ENCODE measurements around the gene COL9A3. TPM values are rescaled to one million over a fixed set of nuclear protein-coding genes. Genes with fewer than 3 reads are reported as not detected.

Gene COL9A3
- total RNA-seq, 1 experiment from 2014 or later, result 41.2 TPM

GRCh38 chr20:62791301-62792181, 25.3 kb upstream of the COL9A3 start:
- H3K9me2 ChIP-seq (replicated peaks; ENCODE audit: insufficient read depth, low read length), result no peaks in the 10 kb centered on the region
- H3K9me3 ChIP-seq (ENCODE audit: low read length), result no peaks in the 10 kb centered on the region
- no peaks in the 10 kb centered on the region for H3K79me2 ChIP-seq (ENCODE audit: low read length)
- H4K20me1 ChIP-seq (ENCODE audit: insufficient read depth, low read depth, low read length), result no peaks in the 10 kb centered on the region
- H3K9ac ChIP-seq (ENCODE audit: low read length), result no peak overlapping the region; the same call in 1 of the 2 replicates
- H3K27ac ChIP-seq (ENCODE audit: low read length), result no peak overlapping the region
- H3K4me3 ChIP-seq (ENCODE audit: low read length), result no peak overlapping the region
- peaks cover 28% of the 10 kb centered on the region for H3K4me1 ChIP-seq (ENCODE audit: low read length)
- no peaks in the 10 kb centered on the region for H3K27me3 ChIP-seq (ENCODE audit: low read length)
- peak; percentile 93 for DNase-seq
- no peak overlapping the region for H2AFZ ChIP-seq (ENCODE audit: low read length)
- no peaks in the 10 kb centered on the region for H3K36me3 ChIP-seq (ENCODE audit: insufficient read depth, low read length)
- no peak overlapping the region for H3K4me2 ChIP-seq (ENCODE audit: low read depth, low read length, poor library complexity, severe bottlenecking)

DNA sequence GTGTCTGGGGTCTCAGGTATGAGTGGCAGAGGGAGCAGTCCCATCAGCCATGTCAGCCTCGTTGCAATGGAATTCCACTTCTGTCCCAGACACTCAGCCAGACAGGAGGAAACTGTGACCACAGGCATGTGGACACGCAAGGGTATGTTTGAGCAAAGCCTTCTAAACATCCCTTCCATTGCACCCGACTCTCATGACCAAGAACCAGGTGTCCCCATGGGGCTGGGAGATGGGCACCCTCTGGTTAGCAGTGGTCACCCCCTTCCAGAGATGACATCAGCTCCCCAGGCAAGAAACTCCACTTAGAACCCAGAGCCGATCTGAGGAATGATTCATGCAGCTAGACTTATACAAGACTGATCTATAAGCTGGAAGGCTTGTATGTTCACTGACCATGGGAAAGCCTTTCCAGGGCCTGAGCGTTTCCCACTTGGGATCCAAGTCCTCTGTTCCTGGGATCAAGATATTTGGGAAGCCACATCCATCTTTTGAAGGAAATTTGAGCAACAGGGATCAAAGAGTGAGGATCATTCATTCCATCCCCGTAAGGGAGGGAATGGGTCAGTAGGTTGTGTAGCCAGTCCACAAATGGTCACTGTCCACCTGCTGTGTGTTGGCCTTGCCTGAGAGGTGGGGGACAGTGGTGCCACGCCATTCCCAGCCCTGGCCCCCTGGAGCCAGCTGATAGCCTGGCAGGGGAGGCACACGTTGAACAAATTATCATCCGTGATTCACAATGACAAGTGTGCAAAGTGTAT, 24.5 kb upstream of the COL9A3 start:
- Histone ChIP-seq H3K9ac (ENCODE audit: low read length) (no peak overlapping the region), H3K4me3 (ENCODE audit: low read length) (no peak overlapping the region), H3K9me2 (replicated peaks; ENCODE audit: insufficient read depth, low read length) (no peaks in the 10 kb centered on the region), H3K9me3 (ENCODE audit: low read length) (no peaks in the 10 kb centered on the region), H2AFZ (ENCODE audit: low read length) (no peak overlapping the region), H4K20me1 (ENCODE audit: insufficient read depth, low read depth, low read length) (no peaks in the 10 kb centered on the region), H3K4me2 (ENCODE audit: low read depth, low read length, poor library complexity, severe bottlenecking) (no peak overlapping the region), H3K27me3 (ENCODE audit: low read length) (no peaks in the 10 kb centered on the region), H3K4me1 (ENCODE audit: low read length) (peaks cover 33% of the 10 kb centered on the region), H3K27ac (ENCODE audit: low read length) (no peak overlapping the region), H3K36me3 (ENCODE audit: insufficient read depth, low read length) (no peaks in the 10 kb centered on the region), H3K79me2 (ENCODE audit: low read length) (0 out of 2 replicates have a peak, but pooled peaks cover 5% of the 10 kb centered on the region)
- DNase-seq, result peak; percentile 42

- DNase-seq, result peak; percentile 42
- H2AFZ ChIP-seq (ENCODE audit: low read length), result no peak overlapping the region
- H3K27ac ChIP-seq (ENCODE audit: low read length), result no peak overlapping the region
- peaks cover 36% of the 10 kb centered on the region for H3K4me1 ChIP-seq (ENCODE audit: low read length)
- 0 out of 2 replicates have a peak, but pooled peaks cover 5% of the 10 kb centered on the region for H3K79me2 ChIP-seq (ENCODE audit: low read length)
- no peaks in the 10 kb centered on the region for H3K9me3 ChIP-seq (ENCODE audit: low read length)
- peak overlapping the region; percentile 64; the same call in 1 of the 2 replicates for H3K9ac ChIP-seq (ENCODE audit: low read length)
- no peaks in the 10 kb centered on the region for H4K20me1 ChIP-seq (ENCODE audit: insufficient read depth, low read depth, low read length)
- H3K4me2 ChIP-seq (ENCODE audit: low read depth, low read length, poor library complexity, severe bottlenecking), result peak overlapping the region; percentile 65
- H3K27me3 ChIP-seq (ENCODE audit: low read length), result no peaks in the 10 kb centered on the region
- no peaks in the 10 kb centered on the region for H3K9me2 ChIP-seq (replicated peaks; ENCODE audit: insufficient read depth, low read length)
- no peak overlapping the region; the same call in 1 of the 2 replicates for H3K4me3 ChIP-seq (ENCODE audit: low read length)
- no peaks in the 10 kb centered on the region; the same call in 1 of the 2 replicates for H3K36me3 ChIP-seq (ENCODE audit: insufficient read depth, low read length)
Measured at GRCh38 chr20:62792940-62793756, 23.7 kb upstream of the COL9A3 start.

GRCh38 chr20:62793757-62794006, 23.2 kb upstream of the COL9A3 start:
- Histone ChIP-seq H3K9ac (ENCODE audit: low read length) (peak overlapping the region; percentile 64), H3K27me3 (ENCODE audit: low read length) (no peaks in the 10 kb centered on the region), H3K9me3 (ENCODE audit: low read length) (no peaks in the 10 kb centered on the region), H3K79me2 (ENCODE audit: low read length) (0 out of 2 replicates have a peak, but pooled peaks cover 5% of the 10 kb centered on the region), H3K4me3 (ENCODE audit: low read length) (peak overlapping the region; percentile 61; the same call in 1 of the 2 replicates), H3K9me2 (replicated peaks; ENCODE audit: insufficient read depth, low read length) (no peaks in the 10 kb centered on the region), H3K36me3 (ENCODE audit: insufficient read depth, low read length) (peaks cover 3% of the 10 kb centered on the region), H3K4me1 (ENCODE audit: low read length) (peaks cover 36% of the 10 kb centered on the region), H2AFZ (ENCODE audit: low read length) (peak overlapping the region; percentile 87; the same call in 1 of the 2 replicates), H3K4me2 (ENCODE audit: low read depth, low read length, poor library complexity, severe bottlenecking) (peak overlapping the region; percentile 65), H4K20me1 (ENCODE audit: insufficient read depth, low read depth, low read length) (no peaks in the 10 kb centered on the region), H3K27ac (ENCODE audit: low read length) (no peak overlapping the region)
- DNase-seq, result no peak

DNA sequence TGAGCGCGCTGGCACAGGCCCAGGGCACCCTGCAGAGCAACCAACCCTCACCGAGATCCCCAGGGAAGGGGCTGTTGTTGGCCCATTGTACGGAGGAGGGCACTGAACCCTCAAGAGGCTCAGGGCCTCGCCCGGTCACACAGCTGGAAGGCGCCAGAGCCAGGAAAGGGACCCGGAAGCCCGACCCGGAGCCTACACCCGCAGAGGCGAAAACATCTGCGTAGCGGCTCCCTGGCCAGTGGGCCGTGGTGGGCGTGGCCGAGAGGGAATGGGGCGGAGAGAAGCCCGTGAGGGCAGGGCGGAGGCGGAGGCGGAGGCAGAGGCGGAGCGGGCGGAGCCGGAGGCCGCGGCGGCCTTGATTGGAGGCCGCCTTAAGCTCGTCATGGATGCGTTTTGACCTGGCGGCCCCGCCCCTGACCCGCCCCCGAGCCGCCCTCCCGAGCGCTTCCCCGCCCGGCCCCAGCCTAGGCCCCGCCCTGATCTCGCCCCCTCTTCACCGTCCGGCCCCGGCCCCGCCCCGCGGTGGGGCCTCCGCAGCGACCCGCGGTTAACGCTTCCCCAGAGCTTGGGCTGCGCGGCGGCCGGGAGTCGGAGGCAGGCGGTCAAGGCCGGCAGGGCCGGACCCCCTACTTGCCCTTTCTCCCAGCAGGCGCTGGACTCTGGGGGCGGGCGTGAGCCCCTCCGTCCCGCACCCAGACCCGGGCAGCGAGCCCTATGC, 22.7 kb upstream of the COL9A3 start:
- Histone ChIP-seq H3K79me2 (ENCODE audit: low read length) (0 out of 2 replicates have a peak, but pooled peaks cover 5% of the 10 kb centered on the region), H3K9me3 (ENCODE audit: low read length) (no peaks in the 10 kb centered on the region), H3K27me3 (ENCODE audit: low read length) (no peaks in the 10 kb centered on the region), H4K20me1 (ENCODE audit: insufficient read depth, low read depth, low read length) (no peaks in the 10 kb centered on the region), H3K9me2 (replicated peaks; ENCODE audit: insufficient read depth, low read length) (no peaks in the 10 kb centered on the region), H3K4me2 (ENCODE audit: low read depth, low read length, poor library complexity, severe bottlenecking) (peak overlapping the region; percentile 72), H3K36me3 (ENCODE audit: insufficient read depth, low read length) (peaks cover 8% of the 10 kb centered on the region), H2AFZ (ENCODE audit: low read length) (peak overlapping the region; percentile 87), H3K27ac (ENCODE audit: low read length) (peak overlapping the region; percentile 25; the same call in 1 of the 2 replicates), H3K9ac (ENCODE audit: low read length) (peak overlapping the region; percentile 72), H3K4me1 (ENCODE audit: low read length) (peaks cover 36% of the 10 kb centered on the region), H3K4me3 (ENCODE audit: low read length) (peak overlapping the region; percentile 61)
- peak; percentile 99 for DNase-seq

GRCh38 chr20:62795023-62795761, 21.7 kb upstream of the COL9A3 start:
- DNase-seq, result peak; percentile 75
- Histone ChIP-seq H3K4me3 (ENCODE audit: low read length) (peak overlapping the region; percentile 60), H2AFZ (ENCODE audit: low read length) (peak overlapping the region; percentile 89; the same call in 1 of the 2 replicates)

More at GRCh38 chr20:62795023-62795761, 21.7 kb upstream of the COL9A3 start:
- Histone ChIP-seq H3K27ac (ENCODE audit: low read length) (peak overlapping the region; percentile 80), H3K27me3 (ENCODE audit: low read length) (no peaks in the 10 kb centered on the region), H3K4me1 (ENCODE audit: low read length) (peaks cover 36% of the 10 kb centered on the region), H3K4me2 (ENCODE audit: low read depth, low read length, poor library complexity, severe bottlenecking) (peak overlapping the region; percentile 72), H3K9ac (ENCODE audit: low read length) (peak overlapping the region; percentile 72), H3K79me2 (ENCODE audit: low read length) (0 out of 2 replicates have a peak, but pooled peaks cover 5% of the 10 kb centered on the region), H3K9me3 (ENCODE audit: low read length) (no peaks in the 10 kb centered on the region), H4K20me1 (ENCODE audit: insufficient read depth, low read depth, low read length) (no peaks in the 10 kb centered on the region), H3K9me2 (replicated peaks; ENCODE audit: insufficient read depth, low read length) (no peaks in the 10 kb centered on the region), H3K36me3 (ENCODE audit: insufficient read depth, low read length) (peaks cover 15% of the 10 kb centered on the region)
